ENCODE measurements around the gene SLU7.

GRCh38 chr5:160452036-160452435 is 33.2 kb upstream of the SLU7 start:
- TF ChIP-seq POLR2AphosphoS5 (IDR thresholded peaks at IDR 0.05; ENCODE audit: insufficient read depth, low read depth, low read length) (no peak), CTCF (IDR thresholded peaks at IDR 0.05; ENCODE audit: extremely low read depth in 1 of 2, insufficient read depth in 1 of 2, low read depth in 1 of 2, low read length in 2 of 2) (no peak), EZH2 (IDR thresholded peaks at IDR 0.05; ENCODE audit: borderline replicate concordance, low read depth, low read length, severe bottlenecking) (no peak), POLR2A (IDR thresholded peaks at IDR 0.05; ENCODE audit: low read depth, low read length) (no peak), JUN (IDR thresholded peaks at IDR 0.05; ENCODE audit: borderline replicate concordance, insufficient read depth, insufficient read length, low read depth) (no peak), FOS (IDR thresholded peaks at IDR 0.05; ENCODE audit: borderline replicate concordance, insufficient read depth, low read length) (no peak), MYC (IDR thresholded peaks at IDR 0.05; ENCODE audit: low read depth, low read length) (no peak), GATA2 (IDR thresholded peaks at IDR 0.05; ENCODE audit: insufficient read depth, insufficient read length, low read depth, low read length) (no peak)
- TF ChIP-seq, protein P1, sequence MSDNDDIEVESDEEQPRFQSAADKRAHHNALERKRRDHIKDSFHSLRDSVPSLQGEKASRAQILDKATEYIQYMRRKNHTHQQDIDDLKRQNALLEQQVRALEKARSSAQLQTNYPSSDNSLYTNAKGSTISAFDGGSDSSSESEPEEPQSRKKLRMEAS (IDR thresholded peaks at IDR 0.05; ENCODE audit: insufficient read depth, insufficient read length): no peak
